LNCAP (cell line): Measurements from ENCODE around the gene TBR1.

Experiments used
- CTCF ChIP-seq: fragments of 450-650 bp; IDR thresholded peaks from 2 replicates; pipeline ENCODE4 v1.5.1; 2017; ENCODE audit warnings: mild to moderate bottlenecking

TBR1 gene

DNA sequence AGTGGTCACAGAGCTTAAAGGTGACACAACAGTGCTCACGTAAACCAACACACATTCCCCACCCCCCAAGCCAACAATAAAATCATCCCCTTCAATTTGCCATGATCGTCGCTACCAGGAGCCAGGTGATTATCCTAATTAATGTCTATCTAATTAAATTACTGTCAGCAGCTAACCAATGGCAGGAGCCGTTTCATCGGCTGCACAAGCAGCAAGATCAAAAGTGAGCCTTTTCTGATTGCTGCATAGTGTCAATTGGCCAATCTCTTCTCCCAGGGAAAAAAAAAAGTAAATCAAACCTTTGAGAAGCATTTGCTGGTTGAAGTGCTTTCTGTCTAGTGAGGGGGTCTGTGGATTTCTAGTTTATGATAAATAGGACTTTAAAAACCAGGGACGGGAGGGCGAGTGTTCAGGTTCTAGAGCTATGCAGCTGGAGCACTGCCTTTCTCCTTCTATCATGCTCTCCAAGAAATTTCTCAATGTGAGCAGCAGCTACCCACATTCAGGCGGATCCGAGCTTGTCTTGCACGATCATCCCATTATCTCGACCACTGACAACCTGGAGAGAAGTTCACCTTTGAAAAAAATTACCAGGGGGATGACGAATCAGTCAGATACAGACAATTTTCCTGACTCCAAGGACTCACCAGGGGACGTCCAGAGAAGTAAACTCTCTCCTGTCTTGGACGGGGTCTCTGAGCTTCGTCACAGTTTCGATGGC lies at the start of gene TBR1:
Gene TBR1 (plus strand): TSS at position 311 of the 721 bp plus-strand sequence. CDS start 114 bp downstream, at position 425.
- TF ChIP-seq CTCF, result no peak

GRCh38 chr2:161367675-161368074 lies 48.4 kb upstream of the TBR1 start:
- no peak for TF ChIP-seq CTCF

- no peak for TF ChIP-seq CTCF
Measured at GRCh38 chr2:161369311-161369710, 46.8 kb upstream of the TBR1 start.

DNA sequence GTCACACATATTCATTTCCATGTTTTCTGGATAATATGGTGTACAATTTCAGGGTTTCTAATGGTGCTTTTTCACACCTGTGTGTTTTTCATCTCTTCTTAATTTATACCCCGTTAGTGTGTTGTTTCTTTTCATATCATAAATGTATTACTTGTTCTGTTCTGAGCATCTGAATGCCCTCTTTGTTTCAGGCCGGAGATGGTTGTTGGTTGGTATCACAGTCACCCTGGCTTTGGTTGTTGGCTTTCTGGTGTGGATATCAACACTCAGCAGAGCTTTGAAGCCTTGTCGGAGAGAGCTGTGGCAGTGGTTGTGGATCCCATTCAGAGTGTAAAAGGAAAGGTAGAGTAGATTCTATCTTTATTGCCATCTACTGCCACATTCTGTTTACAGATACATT lies 45.1 kb upstream of the TBR1 start:
- TF ChIP-seq CTCF, result no peak

- TF ChIP-seq CTCF, result no peak
Measured at GRCh38 chr2:161371869-161372268, 44.2 kb upstream of the TBR1 start.

- TF ChIP-seq CTCF, result no peak
Measured at GRCh38 chr2:161373942-161374341, 42.2 kb upstream of the TBR1 start.

- TF ChIP-seq CTCF, result no peak
Measured at GRCh38 chr2:161374446-161374845, 41.7 kb upstream of the TBR1 start.

DNA sequence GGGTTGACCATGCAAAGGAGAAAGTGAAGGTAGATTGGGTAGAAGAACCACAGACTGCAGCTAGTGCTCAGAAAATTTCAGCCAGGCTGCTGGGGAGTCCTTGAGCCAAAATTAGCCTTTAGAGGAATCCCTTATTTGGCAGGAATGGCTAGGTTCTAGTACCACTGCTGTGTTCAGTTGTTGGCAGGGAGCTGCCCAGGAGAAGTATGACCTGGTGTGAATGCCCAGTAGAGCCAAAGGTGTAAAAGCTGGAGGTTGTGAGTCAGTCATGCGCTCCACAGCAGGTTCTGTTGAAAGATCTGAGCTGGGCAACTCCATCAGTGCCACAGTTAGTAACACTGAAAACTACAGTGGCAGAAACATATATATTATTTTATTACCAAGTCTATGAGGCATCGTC lies 36.4 kb upstream of the TBR1 start:
- TF ChIP-seq CTCF, result no peak
